GM23338 (cell line): ENCODE data around the gene C6orf118. TPM values are rescaled to one million over a fixed set of nuclear protein-coding genes. Genes with fewer than 3 reads are reported as not detected.

Experiments used
- ATAC-seq: fragments of 200-7000 bp; cut with Tn5 transposase; 3 replicates; pipeline ENCODE4 v1.9.1; 2020
- DNase-seq: peaks from one replicate; pipeline ENCODE4 v3.0.0-alpha.2; 2015; ENCODE audit warnings: low spot score
- H2AFZ ChIP-seq: fragments of 200-600 bp; sonication (generic); 2 replicates; pipeline ENCODE4 v1.8.0; 2016; ENCODE audit warnings: antibody characterized with exemption, mild to moderate bottlenecking, moderate library complexity
- H3F3A ChIP-seq: fragments of 200-600 bp; sonication (generic); replicated peaks from 2 replicates; pipeline ENCODE4 v1.8.0; 2017; ENCODE audit warnings: antibody characterized with exemption, mixed run types, low read depth
- H3K27ac ChIP-seq: fragments of 200-600 bp; sonication (generic); 2 replicates; pipeline ENCODE4 v1.6.1; 2016; ENCODE audit warnings: low read depth
- H3K27me3 ChIP-seq: fragments of 200-600 bp; sonication (generic); 2 replicates; pipeline ENCODE4 v1.8.0; 2016; ENCODE audit warnings: mild to moderate bottlenecking, mixed run types, moderate library complexity; ENCODE audit not compliant: insufficient read depth
- H3K36me3 ChIP-seq: fragments of 200-600 bp; sonication (generic); 2 replicates; pipeline ENCODE4 v1.8.0; 2016; ENCODE audit warnings: mild to moderate bottlenecking; ENCODE audit not compliant: insufficient read depth
- H3K4me1 ChIP-seq: fragments of 200-600 bp; sonication (generic); 2 replicates; pipeline ENCODE4 v1.8.0; 2016; ENCODE audit warnings: mild to moderate bottlenecking, moderate library complexity; ENCODE audit not compliant: insufficient read depth
- H3K4me2 ChIP-seq: fragments of 200-600 bp; sonication (generic); 2 replicates; pipeline ENCODE4 v1.7.1; 2017; ENCODE audit warnings: mixed run types
- H3K4me3 ChIP-seq: fragments of 200-600 bp; sonication (generic); 2 replicates; pipeline ENCODE4 v1.6.1; 2016; ENCODE audit warnings: mixed run types
- H3K79me2 ChIP-seq: fragments of 200-600 bp; sonication (generic); replicated peaks from 2 replicates; pipeline ENCODE4 v1.8.0; 2017; ENCODE audit warnings: mild to moderate bottlenecking; ENCODE audit not compliant: insufficient read depth
- H3K9me2 ChIP-seq: fragments of 200-600 bp; sonication (generic); 2 replicates; pipeline ENCODE4 v1.8.0; 2017; ENCODE audit not compliant: insufficient read depth
- H4K20me1 ChIP-seq: fragments of 200-600 bp; sonication (generic); replicated peaks from 2 replicates; pipeline ENCODE4 v1.8.0; 2017; ENCODE audit warnings: mild to moderate bottlenecking; ENCODE audit not compliant: insufficient read depth
- H3K27ac Mint-ChIP-seq: 2 replicates; pipeline ENCODE4 v1.8.0; 2020; ENCODE audit warnings: inconsistent platforms, mild to moderate bottlenecking, moderate library complexity, mixed read lengths
- H3K27me3 Mint-ChIP-seq: 3 replicates; pipeline ENCODE4 v1.8.0; 2022; ENCODE audit warnings: low read depth, mild to moderate bottlenecking, moderate library complexity, mixed read lengths, inconsistent platforms; ENCODE audit not compliant: insufficient read depth, poor library complexity
- H3K36me3 Mint-ChIP-seq: 3 replicates; pipeline ENCODE4 v1.8.0; 2021; ENCODE audit warnings: low read depth, mild to moderate bottlenecking, inconsistent platforms, moderate library complexity, mixed read lengths
- H3K4me1 Mint-ChIP-seq: 3 replicates; pipeline ENCODE4 v1.8.0; 2020; ENCODE audit warnings: mild to moderate bottlenecking, inconsistent platforms, mixed read lengths
- H3K4me3 Mint-ChIP-seq: 3 replicates; pipeline ENCODE4 v1.8.0; 2021; ENCODE audit warnings: moderate library complexity, mild to moderate bottlenecking, inconsistent platforms, mixed read lengths
- H3K9me3 Mint-ChIP-seq: 3 replicates; pipeline ENCODE4 v1.8.0; 2020; ENCODE audit warnings: moderate library complexity, mild to moderate bottlenecking, inconsistent platforms, mixed read lengths
- EZH2 ChIP-seq: fragments of 200-600 bp; sonication (generic); IDR thresholded peaks from one replicate; pipeline ENCODE4 v1.8.0; 2017; ENCODE audit warnings: antibody characterized with exemption, mild to moderate bottlenecking, low read depth; ENCODE audit not compliant: unreplicated experiment
- EZH2phosphoT487 ChIP-seq: fragments of 200-600 bp; sonication (generic); IDR thresholded peaks from one replicate; pipeline ENCODE4 v1.8.1; 2018; ENCODE audit warnings: antibody characterized with exemption; ENCODE audit not compliant: unreplicated experiment
- JUNB ChIP-seq: IDR thresholded peaks from one replicate; pipeline ENCODE4 v1.6.1; 2016; ENCODE audit warnings: antibody characterized with exemption; ENCODE audit not compliant: unreplicated experiment
- POLR2AphosphoS5 ChIP-seq: IDR thresholded peaks from 2 replicates; pipeline ENCODE4 v1.6.1; 2016; ENCODE audit warnings: antibody characterized with exemption, low read depth
- REST ChIP-seq: IDR thresholded peaks from one replicate; pipeline ENCODE4 v1.6.1; 2018; ENCODE audit warnings: antibody characterized with exemption; ENCODE audit not compliant: unreplicated experiment
- STAT1 ChIP-seq: IDR thresholded peaks from one replicate; pipeline ENCODE4 v1.6.1; 2016; ENCODE audit warnings: antibody characterized with exemption; ENCODE audit not compliant: unreplicated experiment
- ZNF114 ChIP-seq: fragments of 250-450 bp; sonication (Bioruptor Pico); IDR thresholded peaks from 2 replicates; pipeline ENCODE4 v1.5.0; 2020; ENCODE audit warnings: mild to moderate bottlenecking, moderate library complexity
- ZNF462 ChIP-seq: fragments of 250-450 bp; sonication (Bioruptor Pico); IDR thresholded peaks from 2 replicates; pipeline ENCODE4 v1.5.0; 2020; ENCODE audit warnings: mild to moderate bottlenecking, moderate library complexity
- polyA plus RNA-seq: library from polyadenylated mRNA; unstranded; fragments of >200 nt; fragmentation: Nextera tagmentation; extraction: Ambion mirVana; gene quantifications from 2 replicates; pipeline ENCODE4 v1.2.1, GENCODE V29; 2016
- total RNA-seq: library from RNA; depleted of rRNA; stranded (reverse); fragments of >200 nt; shearing (Covaris generic); gene quantifications from 2 replicates; pipeline ENCODE4 v1.2.3, GENCODE V29; 2014
- TF ChIP-seq, protein P1 (sequence below), 2 experiments: fragments of 200-600 bp in 1 of 2; sonication (generic) in 1 of 2; conservative IDR thresholded peaks; 2 replicates each; pipeline versions ENCODE4 v1.5.1 to v1.6.1; 2016 to 2017; ENCODE audit warnings: antibody characterized with exemption in 2 of 2, low read depth in 2 of 2, mild to moderate bottlenecking in 2 of 2, moderate library complexity in 1 of 2

Gene C6orf118
- total and polyA plus RNA-seq, 2 experiments from 2014 or later = 0.35 to 1.1 TPM

DNA sequence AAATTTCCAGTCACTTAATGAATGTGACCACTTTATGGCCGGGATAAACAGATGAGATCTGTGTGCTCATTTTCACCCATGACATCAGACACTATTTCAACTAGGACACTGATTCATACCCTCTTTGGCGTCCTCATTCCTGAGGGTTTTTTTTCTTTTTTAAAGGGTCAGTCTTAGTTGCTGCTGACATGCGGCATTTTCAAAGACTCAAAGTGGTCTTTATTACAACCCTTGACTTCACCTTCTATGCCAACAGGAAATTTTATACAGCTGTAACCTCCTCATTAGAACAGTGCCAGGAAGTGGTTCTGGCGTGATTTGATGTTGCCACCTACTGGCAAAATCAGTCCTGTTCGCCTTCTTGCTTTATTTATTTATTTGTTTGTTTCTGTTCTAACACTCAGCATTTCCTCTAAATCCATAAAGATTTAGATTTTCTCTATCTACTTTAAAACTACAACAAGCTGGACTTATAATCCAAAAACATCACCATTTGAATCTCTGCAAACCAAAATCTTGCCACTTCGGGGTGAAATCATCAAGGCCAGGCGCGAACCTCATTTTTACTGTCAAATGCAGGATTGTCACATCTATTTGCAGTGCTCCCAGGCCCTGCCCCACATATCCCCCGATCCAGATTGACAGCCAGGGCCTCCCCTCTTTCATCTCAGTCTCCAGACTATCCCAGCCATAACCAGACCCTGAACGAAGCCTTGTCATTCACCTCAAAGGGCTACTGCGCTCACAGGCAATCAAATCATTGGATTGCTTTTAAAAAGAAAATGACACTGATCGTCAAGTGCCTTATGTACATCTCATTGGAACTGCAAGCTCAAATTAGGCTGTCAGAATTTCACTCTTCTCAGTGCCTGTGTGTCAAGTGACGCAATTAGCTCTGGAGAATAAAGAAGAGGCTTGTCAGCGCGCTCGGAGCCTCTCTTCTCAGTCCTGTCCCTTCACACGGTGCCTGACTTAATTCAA, 77.5 kb downstream of the C6orf118 start:
- no peaks in the 10 kb centered on the region for H3K4me1 Mint-ChIP-seq
- Histone ChIP-seq H3K79me2 (no peaks in the 10 kb centered on the region), H3K4me1 (no peaks in the 10 kb centered on the region), H3F3A (no peaks in the 10 kb centered on the region), H3K27ac (no peak overlapping the region), H2AFZ (no peak overlapping the region), H3K36me3 (0 out of 2 replicates have a peak, but pooled peaks cover 3% of the 10 kb centered on the region), H3K27me3 (no peaks in the 10 kb centered on the region), H3K4me2 (no peak overlapping the region), H3K9me2 (no peaks in the 10 kb centered on the region), H4K20me1 (no peaks in the 10 kb centered on the region), H3K4me3 (no peak overlapping the region)
- H3K9me3 Mint-ChIP-seq = peaks cover 32% of the 10 kb centered on the region
- TF ChIP-seq EZH2phosphoT487 = no peak
- TF ChIP-seq, protein P1, sequence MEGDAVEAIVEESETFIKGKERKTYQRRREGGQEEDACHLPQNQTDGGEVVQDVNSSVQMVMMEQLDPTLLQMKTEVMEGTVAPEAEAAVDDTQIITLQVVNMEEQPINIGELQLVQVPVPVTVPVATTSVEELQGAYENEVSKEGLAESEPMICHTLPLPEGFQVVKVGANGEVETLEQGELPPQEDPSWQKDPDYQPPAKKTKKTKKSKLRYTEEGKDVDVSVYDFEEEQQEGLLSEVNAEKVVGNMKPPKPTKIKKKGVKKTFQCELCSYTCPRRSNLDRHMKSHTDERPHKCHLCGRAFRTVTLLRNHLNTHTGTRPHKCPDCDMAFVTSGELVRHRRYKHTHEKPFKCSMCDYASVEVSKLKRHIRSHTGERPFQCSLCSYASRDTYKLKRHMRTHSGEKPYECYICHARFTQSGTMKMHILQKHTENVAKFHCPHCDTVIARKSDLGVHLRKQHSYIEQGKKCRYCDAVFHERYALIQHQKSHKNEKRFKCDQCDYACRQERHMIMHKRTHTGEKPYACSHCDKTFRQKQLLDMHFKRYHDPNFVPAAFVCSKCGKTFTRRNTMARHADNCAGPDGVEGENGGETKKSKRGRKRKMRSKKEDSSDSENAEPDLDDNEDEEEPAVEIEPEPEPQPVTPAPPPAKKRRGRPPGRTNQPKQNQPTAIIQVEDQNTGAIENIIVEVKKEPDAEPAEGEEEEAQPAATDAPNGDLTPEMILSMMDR (conservative IDR thresholded peaks at IDR 0.05; ENCODE audit: low read depth in 2 of 2) = peak; percentile 80
- ATAC-seq (peak; percentile 72), DNase-seq (peak; percentile 54)
- H3K4me3 Mint-ChIP-seq = no peak overlapping the region
- H3K27me3 Mint-ChIP-seq = no peaks in the 10 kb centered on the region
- no peak overlapping the region for H3K27ac Mint-ChIP-seq
- H3K36me3 Mint-ChIP-seq = peaks cover 15% of the 10 kb centered on the region

DNA sequence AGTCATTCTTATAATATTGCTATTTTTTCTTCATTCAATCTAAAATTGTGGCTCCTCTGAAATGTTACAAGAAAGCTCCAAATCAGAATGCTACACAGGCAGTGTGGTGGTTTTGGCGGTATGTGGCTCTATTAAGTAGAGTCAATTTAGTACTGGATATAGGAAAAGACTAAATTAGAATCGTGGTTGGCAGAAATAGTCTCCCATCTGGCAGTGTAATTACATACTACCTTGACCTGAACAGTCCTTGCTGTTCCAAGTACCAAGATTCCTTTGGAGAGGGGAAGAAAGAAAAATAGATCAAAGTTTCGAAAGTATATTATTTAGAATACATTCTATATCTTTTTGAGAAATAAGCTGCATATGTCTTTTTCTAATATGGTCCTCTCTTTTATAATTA, 78.2 kb downstream of the C6orf118 start:
- Histone ChIP-seq H3K27me3 (no peaks in the 10 kb centered on the region), H3K79me2 (no peaks in the 10 kb centered on the region), H3K4me3 (no peak overlapping the region), H4K20me1 (no peaks in the 10 kb centered on the region), H3F3A (no peaks in the 10 kb centered on the region), H3K4me2 (no peak overlapping the region), H3K4me1 (no peaks in the 10 kb centered on the region), H3K9me2 (0 out of 2 replicates have a peak, but pooled peaks cover 2% of the 10 kb centered on the region), H3K27ac (no peak overlapping the region), H3K36me3 (0 out of 2 replicates have a peak, but pooled peaks cover 1% of the 10 kb centered on the region), H2AFZ (0 out of 2 replicates have a peak overlapping the region, but pooled peaks have one; percentile 23)
- no peak for ATAC-seq
- Mint-ChIP-seq H3K36me3 (peaks cover 8% of the 10 kb centered on the region), H3K9me3 (peaks cover 26% of the 10 kb centered on the region), H3K4me3 (no peak overlapping the region), H3K27ac (no peak overlapping the region), H3K4me1 (no peaks in the 10 kb centered on the region), H3K27me3 (no peaks in the 10 kb centered on the region)
- DNase-seq = no peak
- no peak for TF ChIP-seq EZH2
- TF ChIP-seq STAT1 = no peak
- TF ChIP-seq ZNF462 (CRISPR knock-in tag) = no peak
- TF ChIP-seq JUNB = no peak
- no peak for TF ChIP-seq REST
- TF ChIP-seq POLR2AphosphoS5 = no peak
- no peak for TF ChIP-seq ZNF114 (CRISPR knock-in tag)
